Vagina (tissue), 2 donors: Measurements from ENCODE around the gene TBC1D4.

ENCODE experiments used
- CTCF ChIP-seq, 3 experiments: fragments of 450-650 bp in 2 of 3; fragments of 200-600 bp in 1 of 3; sonication (generic) in 1 of 3; IDR thresholded peaks; one replicate each; pipeline ENCODE4 v1.5.1; 2017 to 2019; ENCODE audit warnings: antibody characterized with exemption in 3 of 3, mild to moderate bottlenecking in 2 of 3, moderate library complexity in 2 of 3
- POLR2A ChIP-seq, 2 donors: fragments of 450-650 bp; IDR thresholded peaks; one replicate each; pipeline ENCODE4 v1.6.1; 2017; ENCODE audit warnings: antibody characterized with exemption in 2 of 2, mild to moderate bottlenecking in 2 of 2, moderate library complexity in 2 of 2

- TF ChIP-seq CTCF (IDR thresholded peaks at IDR 0.05) (no peak), POLR2A (IDR thresholded peaks at IDR 0.05) (no peak)
Measured at GRCh38 chr13:75378301-75378700, 103.7 kb downstream of the TBC1D4 start.
